HK-2 (cell line): ENCODE measurements around the gene DCLK2.

ENCODE experiments used
- DNase-seq: peaks from one replicate; pipeline ENCODE4 v3.0.0-alpha.2; 2018; ENCODE audit not compliant: unreplicated experiment

The DCLK2 gene

DNA sequence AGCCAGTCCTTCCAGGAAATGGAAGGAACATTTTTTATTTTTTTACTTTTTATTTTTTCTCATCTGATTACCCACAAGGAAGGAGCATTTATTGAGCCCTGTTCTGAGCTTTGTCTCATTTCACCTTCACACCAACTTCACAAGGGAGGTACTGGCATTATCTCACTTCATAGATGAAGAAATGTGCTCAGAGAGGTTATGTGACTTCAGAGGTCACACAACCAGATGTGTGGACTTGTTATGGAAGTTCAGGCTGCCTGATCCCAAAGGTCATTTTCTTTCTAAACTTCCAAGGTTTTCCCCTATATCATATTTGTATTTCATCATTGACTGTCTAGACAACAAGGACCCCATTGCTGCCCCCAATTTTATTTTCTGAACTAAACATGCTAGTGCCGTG lies 160.3 kb downstream of the DCLK2 start:
- DNase-seq, result no peak

DNA sequence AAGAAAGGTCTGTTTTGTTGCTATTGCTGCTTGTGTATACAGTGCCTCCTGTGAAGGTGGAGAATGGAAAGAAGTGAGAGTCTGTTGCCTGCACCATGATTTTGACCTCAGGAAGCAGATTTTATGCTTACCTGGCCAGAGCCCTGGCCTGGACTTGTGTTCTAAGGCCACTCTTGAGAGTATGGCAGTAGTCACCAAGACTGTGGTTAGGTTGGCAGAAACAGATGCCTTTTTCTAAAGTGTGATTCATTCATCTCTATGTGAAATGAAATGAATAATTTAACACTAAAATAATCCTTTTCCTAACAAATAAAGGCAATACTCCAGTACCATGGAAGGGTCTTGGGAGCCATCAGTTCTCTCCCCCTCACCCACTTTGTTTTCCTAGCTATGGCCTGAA lies 161.8 kb downstream of the DCLK2 start:
- DNase-seq, result no peak

DNA sequence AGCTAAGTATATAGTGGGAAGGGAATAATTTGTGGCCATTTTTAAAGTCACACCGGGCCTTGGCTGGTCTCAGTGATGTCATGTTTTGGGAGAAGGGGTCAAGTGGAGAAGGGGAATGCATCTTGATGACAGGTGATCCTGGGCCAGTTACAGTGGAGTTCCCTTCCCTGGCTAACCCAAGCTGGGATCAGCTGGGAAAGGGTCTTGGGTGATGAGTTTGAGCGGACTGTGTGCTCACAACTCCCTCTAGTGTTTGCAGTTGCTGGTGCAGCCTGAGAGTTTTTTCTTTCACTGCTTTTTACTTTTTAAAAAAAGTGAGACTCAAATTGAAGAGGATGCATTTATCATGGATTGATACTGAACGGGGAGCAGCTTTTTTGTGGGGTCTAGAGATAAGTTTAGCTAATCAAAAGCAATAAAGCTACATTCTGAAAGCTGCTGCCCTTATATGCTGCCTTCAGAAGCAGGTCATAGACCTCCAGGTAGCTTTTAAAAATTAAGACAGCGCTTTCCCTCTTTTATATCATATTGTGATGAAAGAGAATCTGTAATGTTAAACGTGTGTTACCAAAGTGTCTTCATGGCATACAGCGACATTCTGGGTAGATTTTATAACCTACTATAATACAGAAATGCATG lies 164.7 kb downstream of the DCLK2 start:
- DNase-seq, result peak; percentile 45

DNA sequence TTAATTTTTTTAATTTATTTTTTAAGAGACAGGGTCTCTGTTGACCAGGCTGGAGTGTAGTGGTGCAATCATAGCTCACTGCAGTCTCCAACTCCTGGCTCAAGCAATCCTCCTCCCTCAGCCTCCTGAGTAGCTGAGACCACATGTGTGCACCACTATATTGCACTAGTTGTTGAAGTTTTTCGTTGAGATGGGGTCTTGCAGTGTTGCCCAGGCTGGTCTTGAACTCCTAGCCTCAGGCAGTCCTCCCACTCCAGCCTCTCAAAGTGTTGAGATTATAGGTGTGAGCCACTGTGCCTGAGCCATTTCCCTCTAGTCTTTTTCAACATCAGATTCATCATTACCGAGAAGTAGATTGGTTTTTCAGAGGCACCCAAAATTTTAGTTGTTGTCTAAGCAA lies 165.7 kb downstream of the DCLK2 start:
- no peak for DNase-seq

DNA sequence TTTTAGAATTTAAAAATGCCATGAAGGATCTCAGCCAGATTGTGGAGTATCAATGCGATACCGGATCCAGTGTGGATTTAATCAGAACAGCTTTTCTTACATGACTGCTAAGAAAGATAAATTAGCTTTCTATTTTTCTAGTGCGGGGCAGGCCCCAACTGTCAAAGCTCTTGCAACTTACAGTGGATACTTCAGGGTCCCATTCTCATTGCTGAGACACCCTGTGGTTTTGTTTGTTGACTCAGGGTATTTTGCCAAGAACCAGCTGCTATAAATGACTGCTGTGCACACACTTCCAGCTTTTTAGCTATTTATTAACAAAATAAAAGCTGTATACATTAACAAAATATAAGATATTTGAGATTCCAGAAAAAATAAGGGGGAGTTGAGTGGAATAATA lies 166.4 kb downstream of the DCLK2 start:
- no peak for DNase-seq

DNA sequence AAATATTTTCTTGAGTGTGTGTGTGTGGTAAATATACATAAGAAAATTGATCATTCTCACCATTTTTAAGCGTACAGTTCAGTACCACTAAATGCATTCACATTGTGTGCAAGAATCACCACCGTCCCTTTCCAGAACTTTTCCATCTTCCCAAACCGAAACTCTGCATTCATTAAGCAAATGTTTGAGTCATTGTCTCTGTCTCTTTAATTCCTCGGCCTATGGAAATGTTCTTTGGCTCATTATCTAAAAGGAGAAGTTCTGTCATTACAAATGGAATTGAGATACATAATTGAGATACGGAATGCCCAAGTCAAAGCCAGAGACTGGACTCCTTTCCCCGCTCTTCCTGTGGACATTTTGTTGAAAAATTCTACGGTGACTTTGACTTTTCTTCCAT lies 168.9 kb downstream of the DCLK2 start:
- no peak for DNase-seq

DNA sequence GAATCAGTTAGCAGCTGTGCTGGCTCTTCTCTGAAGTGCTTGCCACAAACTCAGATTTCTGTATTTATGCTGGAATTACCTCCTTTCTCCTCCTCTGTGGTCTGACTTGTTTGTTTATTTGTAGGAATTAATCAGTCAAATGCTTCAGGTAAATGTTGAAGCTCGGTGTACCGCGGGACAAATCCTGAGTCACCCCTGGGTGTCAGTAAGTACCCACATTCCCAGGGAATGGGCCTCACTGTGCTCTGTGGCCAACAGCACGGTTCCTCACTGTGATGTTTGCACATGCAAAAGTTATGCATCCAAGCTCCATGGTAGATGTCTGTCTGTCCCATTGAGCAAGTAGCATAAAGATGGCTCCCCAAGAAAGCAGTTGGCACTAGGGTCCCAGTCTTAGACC lies 169.9 kb downstream of the DCLK2 start:
- peak; percentile 34 for DNase-seq

DNA sequence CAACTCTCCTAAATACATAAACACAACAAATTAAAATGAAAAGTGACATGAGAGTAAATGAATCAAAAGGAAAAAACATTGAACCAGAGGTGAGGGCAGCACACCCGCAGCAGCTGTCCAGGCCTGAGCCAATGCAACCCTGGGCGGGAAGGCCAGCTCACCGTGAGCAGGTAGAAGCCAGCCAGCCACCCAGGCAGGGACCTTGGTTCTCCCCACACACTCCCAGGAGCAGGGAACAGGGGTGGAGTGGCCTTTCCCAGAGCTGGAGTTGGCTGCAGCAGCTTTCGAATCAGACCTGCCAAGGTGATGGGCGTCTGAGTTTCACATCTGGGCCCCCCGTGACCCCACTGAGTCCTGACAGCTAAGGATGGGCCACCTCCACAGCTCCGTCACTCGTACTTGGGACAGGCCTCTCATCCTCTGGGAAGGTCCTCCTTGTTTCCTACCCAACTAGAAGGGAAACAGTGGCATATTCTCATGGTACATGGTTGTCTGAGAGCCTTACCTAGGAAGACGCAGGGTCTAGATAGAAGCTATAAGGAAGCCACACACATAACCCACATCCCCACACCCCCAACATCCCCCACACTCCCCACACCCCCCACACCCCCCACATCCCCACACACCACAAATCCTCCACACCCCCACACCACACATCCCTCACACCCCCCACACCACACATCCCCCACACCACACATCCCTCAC lies 172.2 kb downstream of the DCLK2 start:
- DNase-seq, result no peak

DNA sequence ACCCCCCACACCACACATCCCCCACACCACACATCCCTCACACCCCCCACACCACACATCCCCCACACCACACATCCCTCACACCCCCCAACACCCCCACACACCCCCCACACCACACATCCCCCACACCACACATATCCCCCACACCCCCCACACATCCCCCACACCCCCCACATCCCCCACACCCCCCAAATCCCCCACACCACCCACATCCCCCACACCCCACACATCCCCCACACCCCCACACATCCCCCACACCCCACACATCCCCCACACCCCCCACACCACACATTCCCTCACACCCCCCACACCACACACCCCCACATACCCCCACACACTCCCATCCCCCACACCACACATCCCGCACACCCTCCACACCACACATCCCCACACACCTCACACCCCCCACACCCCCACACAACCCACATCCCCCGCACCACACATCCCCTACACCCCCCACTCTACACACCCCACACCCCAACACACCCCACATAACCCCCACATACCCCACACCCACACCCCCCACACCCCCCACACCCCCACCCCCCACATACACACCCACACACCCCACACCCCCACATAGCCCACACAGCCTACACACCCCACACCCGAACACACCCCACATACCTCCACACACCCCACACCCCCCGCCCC lies 172.9 kb downstream of the DCLK2 start:
- no peak for DNase-seq

DNA sequence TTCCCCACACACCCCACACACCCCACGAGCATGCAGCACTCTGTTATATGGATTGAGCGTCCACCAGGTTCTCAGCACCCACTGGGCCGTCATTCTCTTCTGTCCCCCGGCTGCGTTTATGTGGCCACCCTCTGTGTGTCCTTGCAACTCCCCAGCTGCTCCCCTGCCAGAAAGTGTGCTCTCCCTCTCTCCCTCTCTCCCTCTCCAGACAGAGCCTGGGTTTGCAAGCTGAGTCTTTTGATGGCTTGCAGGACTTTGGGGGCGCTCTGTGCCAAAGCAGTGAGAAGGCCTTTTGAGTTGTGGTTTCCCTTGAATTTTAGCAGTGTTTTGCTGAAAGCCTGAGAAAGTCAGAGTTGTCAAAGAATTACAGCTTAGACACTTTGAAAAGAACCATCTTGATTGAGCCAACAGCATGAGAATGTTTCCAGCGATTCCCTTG lies 173.5 kb downstream of the DCLK2 start:
- DNase-seq, result no peak

DNA sequence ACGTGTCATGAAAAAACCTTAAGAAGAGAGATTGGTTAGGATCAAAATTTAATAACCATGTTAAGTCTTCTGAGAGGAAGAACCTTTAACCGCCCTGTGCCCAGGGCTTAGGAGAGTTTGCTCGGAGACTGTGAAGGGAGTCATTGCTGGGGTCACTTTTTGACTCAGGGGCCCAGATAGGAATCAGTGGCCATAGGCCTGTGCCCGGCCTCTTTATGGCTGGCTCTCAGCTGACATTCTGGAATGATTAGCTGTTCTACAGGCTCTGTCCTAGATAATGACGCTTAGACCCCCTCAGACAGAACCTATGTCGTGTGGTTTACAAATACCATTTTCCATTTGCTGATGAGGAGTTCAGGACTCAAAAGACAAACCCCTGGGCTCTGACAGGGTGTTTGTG lies 174.1 kb downstream of the DCLK2 start:
- no peak for DNase-seq

DNA sequence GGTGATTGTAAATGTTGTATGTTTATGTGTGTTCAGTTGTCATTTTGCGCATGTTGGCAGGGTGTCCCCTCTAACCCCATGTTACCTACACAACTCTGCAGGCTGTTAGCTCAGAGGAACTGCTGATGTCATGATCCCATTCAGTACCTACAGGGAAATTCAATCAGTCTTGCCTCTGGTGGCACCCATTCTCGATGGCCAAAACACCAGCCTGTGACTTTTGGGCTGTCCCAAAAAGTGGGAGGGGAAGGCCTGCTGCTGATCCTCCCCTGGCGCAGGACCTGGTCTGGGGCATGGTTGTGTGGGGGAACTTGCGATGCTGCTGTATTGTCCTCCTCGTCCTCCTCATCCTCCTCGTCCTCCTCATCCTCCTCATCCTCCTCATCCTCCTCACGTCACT lies 174.5 kb downstream of the DCLK2 start:
- no peak for DNase-seq

DNA sequence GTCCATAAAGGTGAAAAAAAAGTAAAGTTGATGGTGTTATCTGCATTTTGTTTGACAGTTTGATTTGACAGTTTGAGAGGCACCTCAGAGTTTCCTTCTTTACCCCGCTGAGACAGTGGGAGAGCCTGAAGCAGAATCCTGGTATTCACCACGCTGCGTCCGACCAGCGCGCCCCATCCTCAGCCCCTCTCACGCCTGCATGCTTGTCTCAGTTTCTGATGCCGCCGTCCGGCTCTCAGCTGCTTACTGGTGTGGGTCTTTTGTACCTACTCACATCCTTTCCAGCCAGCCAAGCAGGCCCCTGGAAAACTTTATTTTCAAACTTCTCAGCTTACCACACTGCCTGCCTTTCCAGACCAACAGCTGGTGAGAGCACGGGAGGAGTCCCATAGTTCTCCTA lies 175.2 kb downstream of the DCLK2 start:
- no peak for DNase-seq

DNA sequence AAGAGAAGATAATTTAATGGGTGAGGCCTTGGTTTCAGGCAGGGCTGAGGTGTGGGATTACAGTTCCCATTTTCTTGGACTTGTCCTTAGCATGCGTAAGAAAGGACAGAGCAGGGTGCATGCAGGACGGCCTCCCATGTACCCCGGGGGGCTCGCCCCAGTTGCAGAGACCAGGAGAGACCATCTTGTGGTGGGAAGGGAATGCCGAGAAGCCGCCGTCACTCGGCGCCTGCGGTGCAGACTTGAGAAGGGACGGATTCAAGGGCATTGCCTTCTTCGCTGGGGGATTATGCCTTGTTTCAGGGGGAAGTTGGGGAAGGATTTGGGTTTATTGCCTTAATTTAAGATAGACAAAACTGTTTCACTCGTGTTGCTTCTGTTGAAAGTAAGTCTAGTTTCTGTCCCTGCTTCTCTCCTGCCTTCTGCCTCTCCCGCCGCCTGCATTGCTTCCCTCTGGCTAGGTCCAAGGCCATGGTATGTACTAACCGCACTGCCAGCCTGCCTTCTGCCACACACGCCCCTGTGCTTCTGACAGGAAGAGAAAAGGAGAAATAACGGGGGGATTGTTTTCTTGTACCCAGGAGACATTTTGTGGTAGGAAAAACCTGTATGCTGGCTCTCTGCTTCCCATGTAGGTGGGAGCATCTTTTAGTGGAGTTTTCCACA lies 175.9 kb downstream of the DCLK2 start:
- no peak for DNase-seq

DNA sequence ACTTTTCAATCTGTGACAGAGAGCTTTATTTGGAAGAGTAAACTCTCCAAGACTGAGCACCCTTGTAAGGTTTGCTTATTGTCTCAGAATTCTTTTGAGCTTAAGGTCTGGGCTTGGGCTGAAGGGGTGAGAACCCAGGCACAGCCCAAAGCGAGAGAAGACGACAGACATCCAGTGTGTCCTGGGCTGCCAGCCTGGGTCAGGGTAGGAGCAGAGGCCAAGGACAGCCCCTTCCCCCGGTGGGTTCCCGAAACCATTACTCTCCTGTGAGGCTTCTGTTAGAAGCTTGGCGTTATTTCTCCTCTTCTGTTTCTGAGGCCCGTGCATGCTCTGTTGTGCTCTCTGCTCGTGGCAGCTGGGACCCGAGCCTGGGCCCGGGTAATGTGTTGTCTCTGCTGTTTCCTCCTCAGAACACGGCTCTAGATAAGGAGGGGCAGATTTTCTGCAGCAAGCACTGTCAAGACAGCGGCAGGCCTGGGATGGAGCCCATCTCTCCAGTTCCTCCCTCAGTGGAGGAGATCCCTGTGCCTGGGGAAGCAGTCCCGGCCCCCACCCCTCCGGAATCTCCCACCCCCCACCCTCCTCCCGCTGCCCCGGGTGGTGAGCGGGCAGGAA lies 177.5 kb downstream of the DCLK2 start:
- no peak for DNase-seq

DNA sequence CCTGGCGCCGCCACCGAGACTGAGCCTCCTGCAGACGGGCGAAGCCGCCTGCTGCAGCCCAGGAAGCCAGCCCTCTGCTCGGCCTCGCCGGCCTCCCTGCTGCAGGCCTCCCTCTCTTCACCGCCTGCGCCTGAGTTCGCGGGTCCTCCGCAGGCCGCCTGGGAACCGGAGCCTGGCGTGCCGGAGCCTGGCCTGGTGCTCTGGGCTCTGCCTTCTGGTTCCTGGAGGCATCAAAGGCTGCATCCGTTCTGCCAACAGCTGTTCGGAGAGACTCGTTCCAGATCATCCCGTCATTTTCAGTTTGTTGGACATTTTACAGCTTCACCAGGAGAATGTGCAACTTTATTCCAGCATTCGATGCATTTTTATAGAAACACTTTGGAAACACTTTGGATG lies 178.0 kb downstream of the DCLK2 start:
- DNase-seq, result no peak

DNA sequence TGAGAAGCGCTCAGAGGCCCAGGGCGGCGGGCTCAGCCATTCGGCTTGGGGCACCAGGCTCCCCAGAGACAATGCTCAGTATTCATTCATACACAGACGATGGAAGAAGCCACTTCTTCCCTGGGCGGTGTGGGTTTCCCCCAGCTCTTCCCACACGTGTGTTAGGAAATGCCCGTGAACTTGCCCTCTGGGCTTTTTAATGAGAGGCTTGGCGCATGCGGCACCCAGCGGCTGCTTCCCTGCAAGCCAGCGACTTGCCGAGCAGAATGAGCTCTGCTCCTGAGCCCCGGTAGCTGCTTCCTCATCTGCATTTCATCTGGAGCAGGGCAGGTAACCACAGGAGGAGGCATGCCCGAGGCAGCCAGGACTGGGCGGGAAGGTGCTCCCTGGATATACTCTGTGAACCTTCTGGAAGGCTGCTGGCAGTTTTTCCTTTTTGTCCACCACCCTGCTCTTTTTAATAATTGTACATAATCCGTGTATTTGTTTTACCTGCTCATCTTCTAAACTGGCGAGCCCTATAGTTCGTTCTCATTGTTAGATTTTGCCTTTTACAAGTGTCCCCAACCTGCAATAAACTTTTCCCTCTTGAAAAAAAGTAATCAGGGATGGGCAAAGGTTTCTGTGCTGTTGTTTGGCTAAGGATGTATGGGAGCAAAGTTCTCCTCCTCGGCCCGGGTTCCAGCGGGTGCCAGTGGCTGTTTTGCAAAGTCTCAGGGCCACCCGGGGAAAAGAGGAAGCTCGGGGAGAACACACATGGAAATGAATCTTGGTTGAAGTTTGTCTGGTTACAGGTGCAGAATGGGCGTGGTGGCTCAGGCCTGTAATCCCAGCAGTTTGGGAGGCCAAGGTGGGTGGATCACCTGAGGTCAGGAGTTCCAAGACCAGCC lies 178.8 kb downstream of the DCLK2 start:
- no peak for DNase-seq

DNA sequence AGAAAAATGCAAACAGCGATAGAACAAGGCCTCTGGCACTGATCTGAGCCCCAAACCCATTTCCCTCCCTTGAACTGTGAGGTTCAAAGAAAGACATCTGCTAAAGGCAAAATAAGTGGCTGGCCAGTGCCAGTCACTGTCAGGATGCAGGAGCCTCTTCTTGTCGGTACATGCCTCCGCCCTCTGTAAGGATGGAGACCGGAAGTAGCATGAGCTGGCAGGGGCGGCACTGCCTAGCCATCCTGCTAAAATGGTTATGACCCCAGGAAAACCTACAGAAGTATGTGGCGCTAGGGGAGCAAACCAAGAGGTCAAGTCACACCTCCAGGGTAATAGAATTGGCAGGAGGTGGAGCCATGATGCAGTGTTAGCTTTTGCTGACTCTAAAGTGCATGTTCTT lies 180.3 kb downstream of the DCLK2 start:
- no peak for DNase-seq

DNA sequence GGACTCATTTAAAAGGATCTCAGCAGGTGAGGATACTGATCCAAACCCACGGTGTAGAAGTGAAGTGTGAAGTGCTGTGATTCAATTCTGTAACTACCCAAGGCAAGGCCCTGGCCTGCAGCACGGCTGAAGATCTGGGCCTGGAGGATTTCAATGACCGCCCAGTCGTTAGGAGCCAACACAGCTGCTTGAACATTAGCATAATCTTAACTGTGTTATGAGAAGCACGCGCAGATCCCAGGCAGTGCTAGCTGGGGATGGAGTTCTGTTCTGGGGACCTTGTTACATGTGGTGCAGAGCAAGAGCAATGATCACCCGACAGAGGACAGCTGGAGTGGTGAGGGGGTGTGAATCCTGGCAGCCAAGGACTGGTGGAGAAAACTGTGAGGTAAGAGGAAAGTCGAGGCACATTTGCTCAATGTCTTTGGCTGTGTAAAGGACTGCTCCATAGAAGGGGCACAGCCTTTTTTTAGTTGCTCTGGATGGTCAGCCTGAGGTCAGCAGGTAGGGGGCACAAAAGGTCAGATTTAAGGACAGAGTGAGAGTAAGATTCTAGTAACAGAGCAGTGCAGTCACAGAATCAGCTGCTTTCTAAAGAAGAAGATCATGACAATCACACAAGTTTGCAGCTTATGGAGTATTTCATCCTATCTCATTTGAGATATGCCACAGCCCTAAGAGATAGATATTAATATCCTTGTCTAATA lies 181.8 kb downstream of the DCLK2 start:
- no peak for DNase-seq

DNA sequence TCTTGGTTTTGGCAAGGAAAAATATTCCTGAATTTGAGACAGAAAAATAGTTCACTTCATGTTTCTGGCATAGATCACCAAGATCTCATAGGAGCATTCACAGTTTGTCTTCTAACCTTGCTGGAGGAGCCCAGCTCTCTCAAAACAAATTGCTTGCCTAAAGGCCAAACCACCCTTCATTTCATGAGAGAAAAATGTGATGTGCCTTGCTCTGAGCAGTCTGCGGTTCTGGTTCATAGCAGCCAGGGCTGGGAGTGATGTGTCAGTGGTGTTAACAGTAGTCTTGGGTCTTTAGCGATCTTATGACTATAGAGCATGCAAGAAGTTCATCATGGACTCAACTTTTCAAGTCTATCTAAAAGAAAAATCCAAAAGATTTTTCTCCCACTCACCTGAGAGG lies 183.3 kb downstream of the DCLK2 start:
- DNase-seq, result no peak

DNA sequence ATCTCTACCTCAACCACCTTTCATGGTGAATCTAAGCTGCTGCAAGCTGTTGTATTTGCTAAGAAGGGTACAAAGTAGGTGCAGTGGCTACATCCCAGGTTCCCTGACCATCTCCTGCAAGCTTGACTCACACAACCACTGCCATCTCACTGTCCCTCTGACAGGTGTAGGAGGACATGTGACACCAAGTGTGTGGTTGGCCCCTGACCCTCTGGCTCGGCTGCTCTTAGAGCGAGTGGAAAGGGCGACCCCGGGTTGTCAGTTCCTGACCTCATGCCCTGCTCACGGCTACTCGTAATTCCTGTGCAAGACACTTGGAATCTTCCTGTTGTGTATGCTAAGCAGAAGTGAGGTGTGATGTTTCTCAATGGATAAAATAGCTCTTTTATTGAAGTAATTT lies 184.4 kb downstream of the DCLK2 start:
- no peak for DNase-seq
